NCI-H187 (cell line): ENCODE data around the gene LRRTM2.
"Not testable (repeated sequence)": the region's sequence is repeated elsewhere in the genome, so short reads cannot be mapped to it uniquely, and the experiment has no call there.

ENCODE experiments used
- DNase-seq, 2 experiments: peaks; one replicate each; lab custom pipeline; 2025; lab: John Stamatoyannopoulos, UW

Gene LRRTM2

GRCh38 chr5:138837160-138837559, 38.0 kb downstream of the LRRTM2 start:
- DNase-seq: no peak

- not testable (repeated sequence) for DNase-seq
These were observed 40.3 kb downstream of the LRRTM2 start for GRCh38 chr5:138834853-138835252.

- DNase-seq: no peak
These were observed 41.2 kb downstream of the LRRTM2 start for GRCh38 chr5:138833726-138834480.

GRCh38 chr5:138833080-138833479, 42.1 kb downstream of the LRRTM2 start:
- DNase-seq: no peak

- no peak for DNase-seq
These were observed 42.9 kb downstream of the LRRTM2 start for GRCh38 chr5:138832218-138832617.

- no peak for DNase-seq
These were observed 43.4 kb downstream of the LRRTM2 start for GRCh38 chr5:138831703-138832102.

GRCh38 chr5:138829341-138829740, 45.8 kb downstream of the LRRTM2 start:
- no peak for DNase-seq

GRCh38 chr5:138828556-138828955, 46.6 kb downstream of the LRRTM2 start:
- DNase-seq: no peak

GRCh38 chr5:138824924-138825863, 49.9 kb downstream of the LRRTM2 start:
- no peak for DNase-seq

GRCh38 chr5:138824516-138824915, 50.6 kb downstream of the LRRTM2 start:
- no peak for DNase-seq

- no peak for DNase-seq
These were observed 54.4 kb downstream of the LRRTM2 start for GRCh38 chr5:138820695-138821094.

- DNase-seq: no peak
These were observed 56.1 kb downstream of the LRRTM2 start for GRCh38 chr5:138819081-138819480.
